ENCODE results near the gene MGMT.

The MGMT gene

GRCh38 chr10:129670124-129670523 is 203.1 kb downstream of the MGMT start:
- POLR2A ChIA-PET: no interaction called here

DNA sequence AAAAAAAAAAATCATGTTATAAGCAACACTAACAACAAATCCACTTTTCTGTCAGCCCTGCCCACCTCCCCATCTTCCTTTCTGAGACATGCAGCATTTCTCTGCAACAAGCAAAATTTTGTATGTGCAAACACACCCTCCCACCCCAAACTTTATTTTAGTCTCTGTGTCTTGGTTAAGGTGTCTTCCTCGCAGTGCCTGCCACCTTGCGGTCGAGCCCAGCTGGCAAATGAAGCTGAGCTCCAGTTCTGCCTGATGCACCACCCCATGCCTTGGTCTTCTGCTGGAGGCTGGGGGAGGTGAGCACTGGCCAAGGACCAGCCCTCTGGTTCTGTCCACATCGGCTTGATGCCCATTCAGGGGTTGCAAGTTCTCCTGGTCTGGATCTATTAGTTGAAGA is 206.3 kb downstream of the MGMT start:
- POLR2A ChIA-PET: no interaction called here

More at GRCh38 chr10:129670124-129670523, 203.1 kb downstream of the MGMT start:
- TF ChIP-seq, protein P1, sequence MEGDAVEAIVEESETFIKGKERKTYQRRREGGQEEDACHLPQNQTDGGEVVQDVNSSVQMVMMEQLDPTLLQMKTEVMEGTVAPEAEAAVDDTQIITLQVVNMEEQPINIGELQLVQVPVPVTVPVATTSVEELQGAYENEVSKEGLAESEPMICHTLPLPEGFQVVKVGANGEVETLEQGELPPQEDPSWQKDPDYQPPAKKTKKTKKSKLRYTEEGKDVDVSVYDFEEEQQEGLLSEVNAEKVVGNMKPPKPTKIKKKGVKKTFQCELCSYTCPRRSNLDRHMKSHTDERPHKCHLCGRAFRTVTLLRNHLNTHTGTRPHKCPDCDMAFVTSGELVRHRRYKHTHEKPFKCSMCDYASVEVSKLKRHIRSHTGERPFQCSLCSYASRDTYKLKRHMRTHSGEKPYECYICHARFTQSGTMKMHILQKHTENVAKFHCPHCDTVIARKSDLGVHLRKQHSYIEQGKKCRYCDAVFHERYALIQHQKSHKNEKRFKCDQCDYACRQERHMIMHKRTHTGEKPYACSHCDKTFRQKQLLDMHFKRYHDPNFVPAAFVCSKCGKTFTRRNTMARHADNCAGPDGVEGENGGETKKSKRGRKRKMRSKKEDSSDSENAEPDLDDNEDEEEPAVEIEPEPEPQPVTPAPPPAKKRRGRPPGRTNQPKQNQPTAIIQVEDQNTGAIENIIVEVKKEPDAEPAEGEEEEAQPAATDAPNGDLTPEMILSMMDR (IDR thresholded peaks at IDR 0.05; ENCODE audit: control extremely low read depth, extremely low read depth, low read depth, missing control alignments): no peak
- CTCF ChIA-PET: interaction anchor here (1.5 to 2.4 kb wide), 2 partner anchors 10 to 14 kb away, joined by 3 to 10 read pairs; no protein-coding TSS in a partner anchor
- no peak for DNase-seq (ENCODE audit: extremely low spot score)

GRCh38 chr10:129675027-129675769 is 208.2 kb downstream of the MGMT start:
- ChIA-PET POLR2A (no interaction called here), CTCF (no interaction called here)
- TF ChIP-seq, protein P1 (IDR thresholded peaks at IDR 0.05; ENCODE audit: control extremely low read depth, extremely low read depth, low read depth, missing control alignments): no peak
- no peak for DNase-seq (ENCODE audit: extremely low spot score)

More for the DNA sequence above, 206.3 kb downstream of the MGMT start:
- DNase-seq (ENCODE audit: extremely low spot score): no peak
- CTCF ChIA-PET: no interaction called here
- TF ChIP-seq, protein P1 (IDR thresholded peaks at IDR 0.05; ENCODE audit: control extremely low read depth, extremely low read depth, low read depth, missing control alignments): no peak

- POLR2A ChIA-PET: no interaction called here
- CTCF ChIA-PET: no interaction called here
These were observed 209.0 kb downstream of the MGMT start for GRCh38 chr10:129676014-129676413.

GRCh38 chr10:129677377-129677927 is 210.4 kb downstream of the MGMT start:
- ChIA-PET POLR2A (no interaction called here), CTCF (interaction anchor here (1.1 kb wide), 1 partner anchor 19 kb away, joined by 3 read pairs; no protein-coding TSS in a partner anchor)
- TF ChIP-seq, protein P1 (IDR thresholded peaks at IDR 0.05; ENCODE audit: control extremely low read depth, extremely low read depth, low read depth, missing control alignments): no peak
- no peak for DNase-seq (ENCODE audit: extremely low spot score)

More at GRCh38 chr10:129676014-129676413, 209.0 kb downstream of the MGMT start:
- DNase-seq (ENCODE audit: extremely low spot score): no peak
- TF ChIP-seq, protein P1 (IDR thresholded peaks at IDR 0.05; ENCODE audit: control extremely low read depth, extremely low read depth, low read depth, missing control alignments): no peak

DNA sequence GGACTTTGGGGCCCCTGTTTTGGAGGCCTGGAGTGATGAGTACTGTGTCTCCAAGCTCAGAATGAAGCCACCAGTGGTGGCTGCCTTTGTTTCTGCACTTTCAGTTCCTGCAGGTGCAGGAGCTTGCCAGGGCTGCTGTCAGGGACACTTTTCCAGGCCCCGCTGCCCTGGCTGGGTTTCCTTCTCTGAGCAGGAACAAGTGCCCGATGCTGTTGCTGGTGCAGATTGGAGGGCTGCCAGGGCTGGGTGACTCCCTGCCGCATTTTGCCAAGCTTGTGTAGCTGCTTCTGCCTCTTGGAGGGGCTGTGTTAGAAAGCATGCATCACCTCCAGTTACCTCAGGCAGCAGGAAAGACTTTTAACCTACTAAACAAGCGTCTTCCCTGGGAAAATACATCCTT is 211.1 kb downstream of the MGMT start:
- DNase-seq (ENCODE audit: extremely low spot score): no peak

More for the DNA sequence above, 211.1 kb downstream of the MGMT start:
- ChIA-PET CTCF (interaction anchor here (1.1 to 1.6 kb wide), 2 partner anchors 11 to 19 kb away, joined by 3 to 4 read pairs; no protein-coding TSS in a partner anchor), POLR2A (no interaction called here)
- TF ChIP-seq, protein P1 (IDR thresholded peaks at IDR 0.05; ENCODE audit: control extremely low read depth, extremely low read depth, low read depth, missing control alignments): no peak

Data from GM10248 (cell line).